ENCODE measurements around the gene BMPER. TPM values are rescaled to one million over a fixed set of nuclear protein-coding genes. Genes with fewer than 3 reads are reported as not detected.

Gene BMPER
- total and polyA plus RNA-seq, 2 of the 8 experiments (the other 6 are each of a cell fraction or from before 2014, with no cell fraction given) = 0.33 to 0.69 TPM

DNA sequence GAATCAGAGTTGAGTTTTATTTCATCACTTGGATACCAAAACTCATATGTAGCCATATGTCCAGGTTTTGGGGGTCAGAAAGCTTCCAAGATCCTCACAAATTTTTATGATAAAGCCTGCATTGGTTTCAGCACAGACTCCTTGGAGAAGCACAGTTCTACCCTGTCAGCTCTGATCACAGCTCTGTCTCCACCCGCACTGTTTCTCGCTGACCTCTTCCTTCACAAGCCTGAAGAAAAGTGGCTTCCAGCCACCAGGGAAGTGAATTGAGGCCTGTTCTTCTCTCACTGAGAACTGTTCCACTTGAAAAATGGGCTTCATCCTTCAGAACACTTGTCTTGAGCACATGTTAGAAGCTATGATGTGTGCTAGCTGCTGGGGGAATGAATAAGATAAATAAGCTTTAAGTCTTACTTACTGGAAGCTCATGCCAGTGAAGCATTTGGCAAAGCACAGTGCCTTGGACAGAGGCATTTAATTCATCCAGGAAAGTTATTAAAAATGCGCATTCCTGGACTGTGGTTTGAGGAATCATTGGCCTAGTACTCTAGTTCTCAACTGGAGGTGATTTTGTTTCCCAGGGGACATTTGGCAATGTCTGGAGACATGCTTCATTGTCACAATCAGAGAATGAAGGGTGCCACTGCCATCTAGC, 133.6 kb downstream of the BMPER start:
- Histone ChIP-seq H3K4me2 (ENCODE audit: insufficient read depth in 1 of 2, low read depth in 2 of 2, low read length in 2 of 2) (no peak overlapping the region), H4K91ac (replicated peaks; ENCODE audit: insufficient read length, low read length) (no peak overlapping the region), H2AFZ (ENCODE audit: low read length) (no peak overlapping the region), H3K23me2 (ENCODE audit: low read depth, low read length) (no peaks in the 10 kb centered on the region), H3K14ac (ENCODE audit: insufficient read length) (no peak overlapping the region), H3K27me3 (replicated peaks in 1 of 4; ENCODE audit: control insufficient read depth in 3 of 4, extremely low read depth in 1 of 4, insufficient read depth in 3 of 4, low read length in 3 of 4) (no peaks in the 10 kb centered on the region), H2BK20ac (ENCODE audit: low read length) (no peak overlapping the region), H4K5ac (ENCODE audit: insufficient read length, low read depth, low read length) (no peak overlapping the region), H2BK12ac (ENCODE audit: low read depth, low read length) (no peak overlapping the region), H3K36me3 (ENCODE audit: control insufficient read depth in 2 of 4, insufficient read depth in 4 of 4, low read length in 3 of 4) (no peaks in the 10 kb centered on the region), H3K56ac (replicated peaks; ENCODE audit: insufficient read length, low read depth, low read length) (no peak overlapping the region), H3K4me3 (ENCODE audit: extremely low read depth in 1 of 4, insufficient read depth in 2 of 4, low read depth in 3 of 4, low read length in 4 of 4) (no peak overlapping the region), H3K9me3 (ENCODE audit: insufficient read depth in 2 of 2, low read depth in 1 of 2, low read length in 1 of 2) (no peaks in the 10 kb centered on the region), H3K79me2 (ENCODE audit: control insufficient read depth in 1 of 2, insufficient read depth in 2 of 2, low read length in 2 of 2) (no peaks in the 10 kb centered on the region), H2BK5ac (ENCODE audit: low read depth, low read length) (no peak overlapping the region), H3K4ac (replicated peaks; ENCODE audit: insufficient read length, low read depth, low read length) (no peak overlapping the region), H3K9ac (replicated peaks in 1 of 4; ENCODE audit: extremely low read depth in 1 of 4, low read depth in 3 of 4, low read length in 3 of 4) (no peak overlapping the region), H2AK5ac (ENCODE audit: low read depth, low read length) (no peak overlapping the region), H4K8ac (ENCODE audit: extremely low read depth, insufficient read depth, low read length) (no peak overlapping the region), H3K23ac (ENCODE audit: insufficient read length) (no peak overlapping the region), H2BK120ac (replicated peaks; ENCODE audit: low read depth, low read length) (no peak overlapping the region), H3K18ac (ENCODE audit: extremely low read depth, low read length) (no peak overlapping the region), H3K79me1 (ENCODE audit: low read depth, low read length) (no peaks in the 10 kb centered on the region), H4K20me1 (replicated peaks in 1 of 2; ENCODE audit: control insufficient read depth in 1 of 2, insufficient read depth in 2 of 2, low read length in 2 of 2) (no peaks in the 10 kb centered on the region), H3K27ac (ENCODE audit: low read depth, low read length) (no peak overlapping the region), H2BK15ac (ENCODE audit: low read length) (no peak overlapping the region), H3K4me1 (replicated peaks in 1 of 4; ENCODE audit: control insufficient read depth in 3 of 4, insufficient read depth in 4 of 4, low read length in 3 of 4) (no peaks in the 10 kb centered on the region)
- DNase-seq (ENCODE audit: low read depth in 1 of 2, low spot score in 2 of 2) (no peak), FAIRE-seq (no peak)
- TF ChIP-seq SP2 (IDR thresholded peaks at IDR 0.05; ENCODE audit: low read length) (no peak), EP300 (IDR thresholded peaks at IDR 0.05; ENCODE audit: borderline replicate concordance in 1 of 2, low read depth in 2 of 2, low read length in 2 of 2) (no peak), CHD1 (IDR thresholded peaks at IDR 0.05; ENCODE audit: low read depth, low read length) (no peak)
- ChIA-PET POLR2A (ENCODE audit: partially characterized antibody) (no interaction called here), CTCF (ENCODE audit: partially characterized antibody) (interaction anchor here (1.1 to 1.5 kb wide), 4 partner anchors 14 to 56 kb away, joined by 3 to 4 read pairs (median 3); no protein-coding TSS in a partner anchor)
- 89% methylated on average over 3 of the region's 3 CpGs; no CpG with 5 or more reads in 1 of the 2 experiments for WGBS, 2 experiments (ENCODE audit: extremely low coverage in 1 of 2, insufficient coverage in 1 of 2, insufficient read length in 1 of 2, insufficient replicate concordance in 2 of 2, low coverage in 1 of 2, low lambda C conversion rate in 2 of 2, missing lambda C conversion rate in 1 of 2)

Measured in H1 (cell line).